Type B pancreatic cell (in vitro differentiated cells): ENCODE measurements around the gene ADGRV1. TPM values are rescaled to one million over a fixed set of nuclear protein-coding genes. Genes with fewer than 3 reads are reported as not detected.
"Not testable (repeated sequence)": the region's sequence is repeated elsewhere in the genome, so short reads cannot be mapped to it uniquely, and the experiment has no call there.

ENCODE experiments used
- DNase-seq: peaks from one replicate; pipeline ENCODE4 v3.0.0; 2021; ENCODE audit warnings: mixed read lengths; ENCODE audit not compliant: unreplicated experiment; ENCODE audit errors: extremely low spot score
- H3K27ac Mint-ChIP-seq: 2 replicates; pipeline ENCODE4 v1.8.0; 2021; ENCODE audit warnings: mild to moderate bottlenecking, mixed read lengths
- H3K27me3 Mint-ChIP-seq: 2 replicates; pipeline ENCODE4 v1.8.0; 2021; ENCODE audit warnings: mixed read lengths
- H3K36me3 Mint-ChIP-seq: 2 replicates; pipeline ENCODE4 v1.8.0; 2021; ENCODE audit warnings: mixed read lengths
- H3K4me1 Mint-ChIP-seq: one replicate; pipeline ENCODE4 v1.8.0; 2021; ENCODE audit warnings: mixed read lengths; ENCODE audit not compliant: unreplicated experiment
- H3K4me3 Mint-ChIP-seq: 2 replicates; pipeline ENCODE4 v1.8.0; 2021; ENCODE audit warnings: mild to moderate bottlenecking, mixed read lengths
- H3K9me3 Mint-ChIP-seq: 2 replicates; pipeline ENCODE4 v1.8.0; 2021; ENCODE audit warnings: mixed read lengths
- CTCF ChIP-seq: fragments of 200-600 bp; sonication (generic); conservative IDR thresholded peaks from 2 replicates; pipeline ENCODE4 v1.5.0; 2021; ENCODE audit warnings: antibody characterized with exemption, mild to moderate bottlenecking
- total RNA-seq: library from RNA; stranded (reverse); gene quantifications from 2 replicates; pipeline ENCODE4 v1.2.1, GENCODE V29; 2021; ENCODE audit warnings: low replicate concordance

The ADGRV1 gene
- total RNA-seq, 1 donor from 2014 or later, result 29.5 TPM

- Mint-ChIP-seq H3K4me3 (no peak overlapping the region), H3K9me3 (no peaks in the 10 kb centered on the region), H3K4me1 (no peaks in the 10 kb centered on the region), H3K27me3 (no peaks in the 10 kb centered on the region), H3K36me3 (no peaks in the 10 kb centered on the region), H3K27ac (no peak overlapping the region)
- TF ChIP-seq CTCF, result no peak
- no peak for DNase-seq
These were observed 219.4 kb downstream of the ADGRV1 start for GRCh38 chr5:90777959-90778358.

GRCh38 chr5:90783460-90784333, 225.1 kb downstream of the ADGRV1 start:
- no peaks in the 10 kb centered on the region for H3K27me3 Mint-ChIP-seq

DNA sequence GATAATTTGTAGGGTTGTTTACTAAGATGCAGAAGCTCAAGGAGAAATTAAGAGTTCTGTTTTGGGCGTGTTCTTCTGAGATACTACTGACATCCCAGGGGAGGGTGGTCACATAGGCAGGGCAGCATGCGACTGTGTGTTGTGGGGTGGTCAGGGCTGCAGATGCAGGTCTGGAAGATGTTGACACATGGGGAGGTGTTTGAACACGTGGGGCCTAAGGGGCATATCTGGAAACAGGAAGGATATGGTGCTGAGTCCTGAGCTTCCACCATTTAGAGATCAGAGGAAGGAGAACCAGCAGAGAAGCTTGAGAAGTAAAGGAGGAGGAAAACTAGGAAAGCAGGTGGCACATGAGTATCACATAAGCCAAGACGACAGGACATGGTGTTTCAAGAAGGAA, 228.2 kb downstream of the ADGRV1 start:
- Mint-ChIP-seq H3K27me3 (no peaks in the 10 kb centered on the region), H3K9me3 (no peaks in the 10 kb centered on the region), H3K4me3 (no peak overlapping the region), H3K36me3 (no peaks in the 10 kb centered on the region), H3K4me1 (no peaks in the 10 kb centered on the region), H3K27ac (no peak overlapping the region)
- DNase-seq, result no peak
- no peak for TF ChIP-seq CTCF

More at GRCh38 chr5:90783460-90784333, 225.1 kb downstream of the ADGRV1 start:
- no peaks in the 10 kb centered on the region for H3K9me3 Mint-ChIP-seq
- H3K27ac Mint-ChIP-seq, result no peak overlapping the region
- peak; percentile 96 for TF ChIP-seq CTCF
- H3K4me3 Mint-ChIP-seq, result no peak overlapping the region
- DNase-seq, result peak; percentile 80
- no peaks in the 10 kb centered on the region for H3K4me1 Mint-ChIP-seq
- H3K36me3 Mint-ChIP-seq, result no peaks in the 10 kb centered on the region

GRCh38 chr5:90792725-90793124, 234.1 kb downstream of the ADGRV1 start:
- no peaks in the 10 kb centered on the region for H3K27me3 Mint-ChIP-seq
- H3K4me1 Mint-ChIP-seq, result no peaks in the 10 kb centered on the region
- no peak for TF ChIP-seq CTCF
- no peak for DNase-seq
- peaks cover 6% of the 10 kb centered on the region for H3K9me3 Mint-ChIP-seq
- H3K4me3 Mint-ChIP-seq, result no peak overlapping the region
- H3K27ac Mint-ChIP-seq, result no peak overlapping the region
- peaks cover 3% of the 10 kb centered on the region for H3K36me3 Mint-ChIP-seq

GRCh38 chr5:90793183-90793582, 234.6 kb downstream of the ADGRV1 start:
- Mint-ChIP-seq H3K4me1 (no peaks in the 10 kb centered on the region), H3K9me3 (peaks cover 6% of the 10 kb centered on the region), H3K27ac (no peak overlapping the region), H3K27me3 (no peaks in the 10 kb centered on the region), H3K36me3 (peaks cover 3% of the 10 kb centered on the region), H3K4me3 (no peak overlapping the region)
- peak; percentile 38 for TF ChIP-seq CTCF
- DNase-seq, result no peak

GRCh38 chr5:90796919-90797318, 238.3 kb downstream of the ADGRV1 start:
- not testable (repeated sequence) for H3K4me3 Mint-ChIP-seq, H3K4me1 Mint-ChIP-seq, H3K27me3 Mint-ChIP-seq, H3K27ac Mint-ChIP-seq, H3K36me3 Mint-ChIP-seq, DNase-seq
- peaks cover 11% of the 10 kb centered on the region for H3K9me3 Mint-ChIP-seq

DNA sequence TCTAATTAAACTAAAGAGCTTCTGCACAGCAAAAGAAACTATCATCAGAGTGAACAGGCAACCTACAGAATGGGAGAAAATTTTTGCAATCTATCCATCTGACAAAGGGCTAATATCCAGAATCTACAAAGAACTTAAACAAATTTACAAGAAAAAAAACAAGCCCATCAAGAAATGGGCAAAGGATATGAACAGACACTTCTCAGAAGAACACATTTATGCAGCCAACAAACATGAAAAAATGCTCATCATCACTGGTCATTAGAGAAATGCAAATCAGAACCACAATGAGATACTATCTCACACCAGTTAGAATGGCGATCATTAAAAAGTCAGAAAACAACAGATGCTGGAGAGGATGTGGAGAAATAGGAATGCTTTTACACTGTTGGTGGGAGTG, 241.5 kb downstream of the ADGRV1 start:
- DNase-seq, H3K27me3 Mint-ChIP-seq, H3K4me3 Mint-ChIP-seq, H3K4me1 Mint-ChIP-seq, H3K27ac Mint-ChIP-seq, H3K36me3 Mint-ChIP-seq: not testable (repeated sequence)
- peaks cover 11% of the 10 kb centered on the region for H3K9me3 Mint-ChIP-seq

DNA sequence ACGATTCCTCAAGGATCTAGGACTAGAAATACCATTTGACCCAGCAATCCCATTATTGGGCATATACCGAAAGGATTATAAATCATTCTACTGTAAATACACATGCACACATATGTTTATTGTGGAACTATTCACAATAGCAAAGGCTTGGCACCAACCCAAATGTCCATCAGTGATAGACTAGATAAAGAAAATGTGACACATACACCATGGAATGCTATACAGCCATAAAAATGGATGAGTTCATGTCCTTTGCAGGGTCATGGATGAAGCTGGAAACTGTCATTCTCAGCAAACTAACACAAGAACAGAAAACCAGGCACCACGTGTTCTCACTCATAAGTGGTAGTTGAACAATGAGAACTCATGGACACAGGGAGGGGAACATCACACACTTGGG, 241.9 kb downstream of the ADGRV1 start:
- H3K27ac Mint-ChIP-seq, H3K4me1 Mint-ChIP-seq, H3K27me3 Mint-ChIP-seq, H3K4me3 Mint-ChIP-seq, H3K36me3 Mint-ChIP-seq, DNase-seq: not testable (repeated sequence)
- peaks cover 11% of the 10 kb centered on the region for H3K9me3 Mint-ChIP-seq
